H9 (cell line): ENCODE results near the gene GLRA2. TPM values are rescaled to one million over a fixed set of nuclear protein-coding genes. Genes with fewer than 3 reads are reported as not detected.
A peak's percentile ranks its signal among the peaks of the same experiment; 100 is the strongest.

Experiments used
- DNase-seq: peaks from one replicate; pipeline ENCODE4 v3.0.0-alpha.2; 2017
- H2AFZ ChIP-seq: one replicate; pipeline ENCODE4 v1.6.1; 2013; ENCODE audit warnings: mild to moderate bottlenecking, low read length, control low read depth, moderate library complexity
- H2AK5ac ChIP-seq: 2 replicates; pipeline ENCODE4 v1.6.1; 2013; ENCODE audit warnings: low read length, control low read depth, mixed read lengths; ENCODE audit not compliant: insufficient read length
- H2BK120ac ChIP-seq: one replicate; pipeline ENCODE4 v1.6.1; 2013; ENCODE audit warnings: low read depth, mild to moderate bottlenecking, low read length, control low read depth, inconsistent platforms; ENCODE audit not compliant: poor library complexity, severe bottlenecking
- H2BK12ac ChIP-seq: 2 replicates; pipeline ENCODE4 v1.6.1; 2013; ENCODE audit warnings: low read length, control low read depth, mixed read lengths, low read depth; ENCODE audit not compliant: insufficient read length
- H2BK15ac ChIP-seq: 2 replicates; pipeline ENCODE4 v1.6.1; 2013; ENCODE audit warnings: low read depth, low read length, control low read depth
- H2BK20ac ChIP-seq: one replicate; pipeline ENCODE4 v1.6.1; 2013; ENCODE audit warnings: low read depth, mild to moderate bottlenecking, low read length, control low read depth, inconsistent platforms; ENCODE audit not compliant: poor library complexity, severe bottlenecking
- H2BK5ac ChIP-seq: 2 replicates; pipeline ENCODE4 v1.6.1; 2013; ENCODE audit warnings: low read length, control low read depth, mixed read lengths; ENCODE audit not compliant: insufficient read length
- H3K14ac ChIP-seq: 2 replicates; pipeline ENCODE4 v1.6.1; 2013; ENCODE audit warnings: low read length, control low read depth; ENCODE audit not compliant: insufficient read depth
- H3K18ac ChIP-seq: 2 replicates; pipeline ENCODE4 v1.6.1; 2013; ENCODE audit warnings: low read depth, mild to moderate bottlenecking, mixed read lengths, low read length, control low read depth; ENCODE audit not compliant: insufficient read length
- H3K23ac ChIP-seq: 2 replicates; pipeline ENCODE4 v1.6.1; 2013; ENCODE audit warnings: low read length, control low read depth, mixed read lengths, low read depth; ENCODE audit not compliant: insufficient read length
- H3K23me2 ChIP-seq: 2 replicates; pipeline ENCODE4 v1.6.1; 2013; ENCODE audit warnings: low read depth, mild to moderate bottlenecking, mixed read lengths, low read length, control low read depth; ENCODE audit not compliant: insufficient read length, poor library complexity, severe bottlenecking
- H3K27ac ChIP-seq: 2 replicates; pipeline ENCODE4 v1.5.1; 2013; ENCODE audit warnings: low read length, control low read depth, mixed read lengths, low read depth; ENCODE audit not compliant: insufficient read length
- H3K27me3 ChIP-seq: 2 replicates; pipeline ENCODE4 v1.6.1; 2013; ENCODE audit warnings: low read length, control low read depth, inconsistent platforms; ENCODE audit not compliant: insufficient read depth
- H3K4ac ChIP-seq: 2 replicates; pipeline ENCODE4 v1.6.1; 2013; ENCODE audit warnings: low read depth, mild to moderate bottlenecking, control low read depth, inconsistent platforms, low read length, moderate library complexity
- H3K4me1 ChIP-seq: 2 replicates; pipeline ENCODE4 v1.6.1; 2013; ENCODE audit warnings: low read length, control low read depth, inconsistent platforms; ENCODE audit not compliant: insufficient read depth
- H3K4me2 ChIP-seq: 2 replicates; pipeline ENCODE4 v1.6.1; 2013; ENCODE audit warnings: low read length, control low read depth, mixed read lengths; ENCODE audit not compliant: insufficient read length, insufficient read depth
- H3K56ac ChIP-seq: 2 replicates; pipeline ENCODE4 v1.6.1; 2013; ENCODE audit warnings: low read depth, mild to moderate bottlenecking, mixed read lengths, low read length, control low read depth; ENCODE audit not compliant: insufficient read length
- H3K79me1 ChIP-seq: 2 replicates; pipeline ENCODE4 v1.6.1; 2013; ENCODE audit warnings: low read depth, mild to moderate bottlenecking, moderate library complexity, low read length, control low read depth, inconsistent platforms; ENCODE audit not compliant: insufficient read depth, poor library complexity, severe bottlenecking
- H3K79me2 ChIP-seq: 2 replicates; pipeline ENCODE4 v1.6.1; 2013; ENCODE audit warnings: low read length, control low read depth, inconsistent platforms; ENCODE audit not compliant: insufficient read depth
- H3K9ac ChIP-seq: 2 replicates; pipeline ENCODE4 v1.6.1; 2013; ENCODE audit warnings: low read length, control low read depth, mixed read lengths; ENCODE audit not compliant: insufficient read length; ENCODE audit errors: extremely low read depth
- H3K9me3 ChIP-seq: one replicate; pipeline ENCODE4 v1.6.1; 2013; ENCODE audit warnings: low read depth, low read length, inconsistent platforms; ENCODE audit not compliant: control insufficient read depth
- H3T11ph ChIP-seq: one replicate; pipeline ENCODE4 v1.6.1; 2013; ENCODE audit warnings: mild to moderate bottlenecking, low read length, control low read depth, inconsistent platforms
- H4K20me1 ChIP-seq: one replicate; pipeline ENCODE4 v1.6.1; 2013; ENCODE audit not compliant: control insufficient read depth, insufficient read length, insufficient read depth
- H4K5ac ChIP-seq: 2 replicates; pipeline ENCODE4 v1.6.1; 2013; ENCODE audit warnings: low read depth, mild to moderate bottlenecking, mixed read lengths, low read length, control low read depth; ENCODE audit not compliant: insufficient read length
- H4K8ac ChIP-seq: replicated peaks from 2 replicates; pipeline ENCODE4 v1.6.1; 2013; ENCODE audit warnings: low read length, control low read depth, mixed read lengths, low read depth; ENCODE audit not compliant: insufficient read length
- H4K91ac ChIP-seq: 2 replicates; pipeline ENCODE4 v1.6.1; 2013; ENCODE audit warnings: low read depth, mild to moderate bottlenecking, moderate library complexity, mixed read lengths, low read length, control low read depth; ENCODE audit not compliant: insufficient read length
- H3K27ac Mint-ChIP-seq, 3 experiments: 2 replicates in 2 of 3; 3 replicates in 1 of 3; pipeline ENCODE4 v1.8.0; 2020 to 2021; ENCODE audit warnings: mixed read lengths in 3 of 3, mild to moderate bottlenecking in 1 of 3, moderate library complexity in 1 of 3
- H3K27me3 Mint-ChIP-seq: 2 replicates; pipeline ENCODE4 v1.8.0; 2021; ENCODE audit warnings: low read depth, mild to moderate bottlenecking, moderate library complexity, mixed read lengths
- H3K36me3 Mint-ChIP-seq, 3 experiments: 2 replicates in 2 of 3; 3 replicates in 1 of 3; pipeline ENCODE4 v1.8.0; 2020 to 2021; ENCODE audit warnings: low read depth in 3 of 3, mixed read lengths in 3 of 3; ENCODE audit not compliant: insufficient read depth in 1 of 3
- H3K4me1 Mint-ChIP-seq, 2 experiments: 2 replicates each; pipeline ENCODE4 v1.8.0; 2020; ENCODE audit warnings: mixed read lengths in 2 of 2
- H3K4me3 Mint-ChIP-seq, 2 experiments: 2 replicates in 1 of 2; 3 replicates in 1 of 2; pipeline ENCODE4 v1.8.0; 2020 to 2021; ENCODE audit warnings: mild to moderate bottlenecking in 2 of 2, mixed read lengths in 2 of 2, moderate library complexity in 1 of 2
- H3K9me3 Mint-ChIP-seq, 2 experiments: 2 replicates in 1 of 2; 3 replicates in 1 of 2; pipeline ENCODE4 v1.8.0; 2020; ENCODE audit warnings: mild to moderate bottlenecking in 2 of 2, mixed read lengths in 2 of 2, moderate library complexity in 1 of 2
- WGBS: extraction: QIAGEN DNeasy Blood & Tissue Kit; methylation state at CpG from one replicate; pipeline ENCODE4 v1.1.7; 2013; ENCODE audit warnings: missing lambda C conversion rate, low lambda C conversion rate, mixed read lengths; ENCODE audit not compliant: insufficient read length; ENCODE audit errors: extremely low coverage; 5-methylcytosine and 5-hydroxymethylcytosine counted together
- total RNA-seq: library from RNA; stranded (reverse); gene quantifications from 2 replicates; pipeline ENCODE4 v1.2.1, GENCODE V29; 2021
- TF ChIP-seq, protein P1 (sequence below): fragments of 200-600 bp; sonication (generic); conservative IDR thresholded peaks from 3 replicates; pipeline ENCODE4 v1.8.0; 2021; ENCODE audit warnings: antibody characterized with exemption, mild to moderate bottlenecking

GLRA2 gene
- total RNA-seq, 1 experiment from 2014 or later = not detected

DNA sequence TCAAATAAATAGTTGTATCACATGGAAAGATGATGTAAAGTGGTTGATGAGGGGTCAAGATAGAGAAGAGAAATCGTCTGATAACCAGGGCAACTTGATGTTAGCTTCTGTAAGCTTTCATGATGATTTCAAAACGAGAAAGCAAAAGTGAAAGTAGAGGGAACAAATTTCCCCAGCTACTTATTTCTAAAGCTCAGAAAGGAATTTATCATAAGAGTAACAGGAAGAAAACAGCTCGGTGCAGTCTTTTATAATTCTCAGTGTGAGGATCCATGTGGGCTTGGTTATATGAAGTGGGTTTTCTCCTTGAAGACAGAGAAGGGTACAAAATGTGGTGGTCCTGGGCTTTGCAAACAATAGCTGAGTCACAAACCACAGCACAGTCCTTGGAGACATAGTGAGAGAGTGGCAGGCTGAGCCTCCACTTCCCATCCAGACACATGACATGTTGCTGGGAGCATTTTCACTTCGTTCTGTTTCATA lies 32.1 kb upstream of the GLRA2 start:
- no CpG with 5 or more reads among the region's 4 CpGs for WGBS
- no peak overlapping the region for H3K56ac ChIP-seq
- H3K36me3 Mint-ChIP-seq = peaks cover 0 to 3% (median 0%) of the 10 kb centered on the region in 3 experiments; a peak in 1 of 7 replicates
- H2BK5ac ChIP-seq = no peak overlapping the region
- no peak overlapping the region for H2BK20ac ChIP-seq
- H3K27ac Mint-ChIP-seq = no peak overlapping the region
- no peak overlapping the region for H3K9ac ChIP-seq
- no peak overlapping the region for H3K4ac ChIP-seq
- no peak overlapping the region for H3K14ac ChIP-seq
- no peaks in the 10 kb centered on the region for H3K9me3 ChIP-seq
- no peak overlapping the region for H4K8ac ChIP-seq
- H2AK5ac ChIP-seq = no peak overlapping the region
- H3K18ac ChIP-seq = no peak overlapping the region
- H3K9me3 Mint-ChIP-seq = peaks cover 25 to 45% of the 10 kb centered on the region in 2 experiments
- H3K4me1 ChIP-seq = no peaks in the 10 kb centered on the region
- no peak overlapping the region for H2BK120ac ChIP-seq
- no peak overlapping the region for H3K4me2 ChIP-seq
- no peak for DNase-seq
- H3K23me2 ChIP-seq = no peaks in the 10 kb centered on the region
- no peaks in the 10 kb centered on the region for H3K79me1 ChIP-seq
- H3T11ph ChIP-seq = no peak overlapping the region
- no peaks in the 10 kb centered on the region for H3K27me3 Mint-ChIP-seq
- no peak overlapping the region for H4K91ac ChIP-seq
- no peaks in the 10 kb centered on the region for H3K4me1 Mint-ChIP-seq
- H2BK15ac ChIP-seq = no peak overlapping the region
- H2AFZ ChIP-seq = peak overlapping the region; percentile 45
- H3K23ac ChIP-seq = no peak overlapping the region
- H3K27ac ChIP-seq = no peak overlapping the region
- H3K4me3 Mint-ChIP-seq = no peak overlapping the region
- H4K20me1 ChIP-seq = no peaks in the 10 kb centered on the region
- no peaks in the 10 kb centered on the region for H3K27me3 ChIP-seq
- no peak overlapping the region for H2BK12ac ChIP-seq
- no peaks in the 10 kb centered on the region for H3K79me2 ChIP-seq
- no peak overlapping the region for H4K5ac ChIP-seq
- TF ChIP-seq, protein P1, sequence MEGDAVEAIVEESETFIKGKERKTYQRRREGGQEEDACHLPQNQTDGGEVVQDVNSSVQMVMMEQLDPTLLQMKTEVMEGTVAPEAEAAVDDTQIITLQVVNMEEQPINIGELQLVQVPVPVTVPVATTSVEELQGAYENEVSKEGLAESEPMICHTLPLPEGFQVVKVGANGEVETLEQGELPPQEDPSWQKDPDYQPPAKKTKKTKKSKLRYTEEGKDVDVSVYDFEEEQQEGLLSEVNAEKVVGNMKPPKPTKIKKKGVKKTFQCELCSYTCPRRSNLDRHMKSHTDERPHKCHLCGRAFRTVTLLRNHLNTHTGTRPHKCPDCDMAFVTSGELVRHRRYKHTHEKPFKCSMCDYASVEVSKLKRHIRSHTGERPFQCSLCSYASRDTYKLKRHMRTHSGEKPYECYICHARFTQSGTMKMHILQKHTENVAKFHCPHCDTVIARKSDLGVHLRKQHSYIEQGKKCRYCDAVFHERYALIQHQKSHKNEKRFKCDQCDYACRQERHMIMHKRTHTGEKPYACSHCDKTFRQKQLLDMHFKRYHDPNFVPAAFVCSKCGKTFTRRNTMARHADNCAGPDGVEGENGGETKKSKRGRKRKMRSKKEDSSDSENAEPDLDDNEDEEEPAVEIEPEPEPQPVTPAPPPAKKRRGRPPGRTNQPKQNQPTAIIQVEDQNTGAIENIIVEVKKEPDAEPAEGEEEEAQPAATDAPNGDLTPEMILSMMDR = no peak
